OCI-LY3 (cell line): Measurements from ENCODE around the gene EFNB1.

ENCODE experiments used
- EZH2phosphoT487 ChIP-seq: fragments of 200-600 bp; shearing (Covaris generic); IDR thresholded peaks from 2 replicates; pipeline ENCODE4 v1.6.1; 2018; ENCODE audit warnings: antibody characterized with exemption, mixed run types, low read depth
- TF ChIP-seq, protein P1 (sequence below): fragments of 200-600, 300-600 bp; sonication (generic); IDR thresholded peaks from 2 replicates; pipeline ENCODE4 v1.5.1; 2014; ENCODE audit warnings: antibody characterized with exemption, low read length, low read depth

DNA sequence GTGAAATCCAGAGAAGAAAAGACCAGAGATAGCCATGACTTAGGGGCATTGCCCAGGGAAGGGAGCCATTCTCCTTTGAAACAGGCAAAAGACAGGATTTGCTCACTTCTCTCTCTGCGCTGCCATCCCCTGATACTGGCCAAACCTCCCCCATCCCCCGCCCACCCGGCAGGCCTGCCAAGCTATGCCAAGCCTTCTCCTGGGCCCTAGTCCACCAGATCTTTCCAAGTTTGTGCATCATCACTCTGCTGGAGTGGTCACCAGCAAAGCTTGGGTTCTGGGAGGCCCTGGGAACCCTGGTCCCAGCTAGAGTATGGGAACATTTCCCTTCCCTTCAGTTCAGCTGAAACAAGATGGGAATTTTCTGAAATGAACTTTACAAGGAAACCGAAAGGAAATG lies 18.4 kb downstream of the EFNB1 start:
- TF ChIP-seq, protein P1, sequence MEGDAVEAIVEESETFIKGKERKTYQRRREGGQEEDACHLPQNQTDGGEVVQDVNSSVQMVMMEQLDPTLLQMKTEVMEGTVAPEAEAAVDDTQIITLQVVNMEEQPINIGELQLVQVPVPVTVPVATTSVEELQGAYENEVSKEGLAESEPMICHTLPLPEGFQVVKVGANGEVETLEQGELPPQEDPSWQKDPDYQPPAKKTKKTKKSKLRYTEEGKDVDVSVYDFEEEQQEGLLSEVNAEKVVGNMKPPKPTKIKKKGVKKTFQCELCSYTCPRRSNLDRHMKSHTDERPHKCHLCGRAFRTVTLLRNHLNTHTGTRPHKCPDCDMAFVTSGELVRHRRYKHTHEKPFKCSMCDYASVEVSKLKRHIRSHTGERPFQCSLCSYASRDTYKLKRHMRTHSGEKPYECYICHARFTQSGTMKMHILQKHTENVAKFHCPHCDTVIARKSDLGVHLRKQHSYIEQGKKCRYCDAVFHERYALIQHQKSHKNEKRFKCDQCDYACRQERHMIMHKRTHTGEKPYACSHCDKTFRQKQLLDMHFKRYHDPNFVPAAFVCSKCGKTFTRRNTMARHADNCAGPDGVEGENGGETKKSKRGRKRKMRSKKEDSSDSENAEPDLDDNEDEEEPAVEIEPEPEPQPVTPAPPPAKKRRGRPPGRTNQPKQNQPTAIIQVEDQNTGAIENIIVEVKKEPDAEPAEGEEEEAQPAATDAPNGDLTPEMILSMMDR: no peak
- no peak for TF ChIP-seq EZH2phosphoT487
